Loucy (cell line): Measurements from ENCODE around the gene LIMS3.
"Not testable (repeated sequence)": the region's sequence is repeated elsewhere in the genome, so short reads cannot be mapped to it uniquely, and the experiment has no call there.

ENCODE experiments used
- EZH2phosphoT487 ChIP-seq: fragments of 200-600 bp; IDR thresholded peaks from 2 replicates; pipeline ENCODE4 v1.6.1; 2018; ENCODE audit warnings: antibody characterized with exemption, mild to moderate bottlenecking, moderate library complexity, borderline replicate concordance
- TF ChIP-seq, protein P1 (sequence below): fragments of 200-600 bp; sonication (generic); conservative IDR thresholded peaks from 2 replicates; pipeline ENCODE4 v1.5.1; 2014; ENCODE audit warnings: mild to moderate bottlenecking, antibody characterized with exemption, low read length

DNA sequence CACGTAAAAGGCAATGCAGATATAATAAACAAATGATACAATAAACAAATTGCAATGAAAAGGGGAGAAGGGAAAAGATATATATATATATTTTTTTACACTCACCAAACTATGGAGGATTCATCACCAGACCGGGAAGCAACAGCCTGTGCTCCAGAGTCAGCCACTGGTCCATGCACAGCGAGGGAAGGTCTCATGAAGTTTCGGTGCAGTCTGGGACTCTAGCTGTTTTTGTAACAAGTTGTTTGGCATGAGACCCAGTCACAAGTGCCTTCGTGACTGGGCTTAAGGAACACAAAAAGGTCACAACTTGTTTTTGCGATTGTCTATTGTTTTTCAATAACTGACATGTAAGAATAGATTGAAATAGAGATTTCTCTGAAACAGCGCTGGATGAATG is 4.8 kb upstream of the LIMS3 start:
- TF ChIP-seq, protein P1, sequence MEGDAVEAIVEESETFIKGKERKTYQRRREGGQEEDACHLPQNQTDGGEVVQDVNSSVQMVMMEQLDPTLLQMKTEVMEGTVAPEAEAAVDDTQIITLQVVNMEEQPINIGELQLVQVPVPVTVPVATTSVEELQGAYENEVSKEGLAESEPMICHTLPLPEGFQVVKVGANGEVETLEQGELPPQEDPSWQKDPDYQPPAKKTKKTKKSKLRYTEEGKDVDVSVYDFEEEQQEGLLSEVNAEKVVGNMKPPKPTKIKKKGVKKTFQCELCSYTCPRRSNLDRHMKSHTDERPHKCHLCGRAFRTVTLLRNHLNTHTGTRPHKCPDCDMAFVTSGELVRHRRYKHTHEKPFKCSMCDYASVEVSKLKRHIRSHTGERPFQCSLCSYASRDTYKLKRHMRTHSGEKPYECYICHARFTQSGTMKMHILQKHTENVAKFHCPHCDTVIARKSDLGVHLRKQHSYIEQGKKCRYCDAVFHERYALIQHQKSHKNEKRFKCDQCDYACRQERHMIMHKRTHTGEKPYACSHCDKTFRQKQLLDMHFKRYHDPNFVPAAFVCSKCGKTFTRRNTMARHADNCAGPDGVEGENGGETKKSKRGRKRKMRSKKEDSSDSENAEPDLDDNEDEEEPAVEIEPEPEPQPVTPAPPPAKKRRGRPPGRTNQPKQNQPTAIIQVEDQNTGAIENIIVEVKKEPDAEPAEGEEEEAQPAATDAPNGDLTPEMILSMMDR = not testable (repeated sequence)
- not testable (repeated sequence) for TF ChIP-seq EZH2phosphoT487
